Stimulated activated CD8-positive, alpha-beta memory T cell treated with anti-CD3 and anti-CD28 coated beads, Interleukin-4, amount 100 ng/mL, for 48 hours (primary cell): ENCODE data around the gene TDRD7.

Source experiments
- DNase-seq: peaks from one replicate; pipeline ENCODE4 v3.0.0-alpha.2; 2020

The TDRD7 gene

DNA sequence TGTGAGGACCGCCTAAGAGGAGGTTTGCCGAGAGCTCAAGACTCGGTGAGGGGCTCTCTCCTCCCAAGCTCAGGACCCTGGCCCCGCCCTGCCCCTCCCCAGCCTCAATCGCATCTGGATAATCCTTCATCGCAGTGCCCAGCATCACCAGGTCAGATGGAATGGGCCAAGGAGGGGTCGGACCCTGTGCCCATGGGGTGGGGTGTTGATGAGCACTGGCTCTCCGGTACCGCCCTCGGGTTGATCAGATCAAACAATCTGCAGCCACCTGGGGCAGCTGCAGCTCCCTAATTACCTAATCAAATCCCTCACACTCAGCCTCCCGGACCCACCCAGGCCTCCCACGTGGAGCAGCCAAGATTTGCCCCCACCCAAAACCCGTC is 24.4 kb upstream of the TDRD7 start:
- no peak for DNase-seq

GRCh38 chr9:97387936-97388684 is 23.8 kb upstream of the TDRD7 start:
- no peak for DNase-seq

DNA sequence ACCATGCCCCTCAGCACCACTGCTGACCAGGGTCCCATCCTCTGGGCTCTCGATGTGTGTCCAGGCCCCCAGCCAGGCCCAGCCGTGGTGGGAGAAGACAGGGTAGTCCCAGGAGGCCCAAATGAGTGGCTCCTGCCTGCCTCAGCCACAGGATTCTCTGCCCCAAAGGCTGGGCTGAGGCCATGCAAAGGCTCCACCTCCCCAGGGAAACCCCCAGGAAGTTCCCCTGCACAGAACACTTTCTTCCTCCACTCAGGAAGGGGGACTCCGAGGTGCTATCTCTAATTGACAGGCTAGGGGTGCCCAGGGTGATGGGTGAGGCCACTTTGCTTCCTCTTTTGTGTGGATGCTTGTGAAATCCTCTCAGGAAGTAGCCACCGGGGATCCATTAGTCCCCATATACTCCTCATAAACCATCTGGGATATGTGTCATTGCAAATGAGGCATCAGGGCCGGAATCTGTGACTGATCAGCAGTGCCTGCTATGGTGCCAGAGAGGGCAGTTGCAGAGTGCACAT is 23.1 kb upstream of the TDRD7 start:
- DNase-seq, result peak; percentile 59

DNA sequence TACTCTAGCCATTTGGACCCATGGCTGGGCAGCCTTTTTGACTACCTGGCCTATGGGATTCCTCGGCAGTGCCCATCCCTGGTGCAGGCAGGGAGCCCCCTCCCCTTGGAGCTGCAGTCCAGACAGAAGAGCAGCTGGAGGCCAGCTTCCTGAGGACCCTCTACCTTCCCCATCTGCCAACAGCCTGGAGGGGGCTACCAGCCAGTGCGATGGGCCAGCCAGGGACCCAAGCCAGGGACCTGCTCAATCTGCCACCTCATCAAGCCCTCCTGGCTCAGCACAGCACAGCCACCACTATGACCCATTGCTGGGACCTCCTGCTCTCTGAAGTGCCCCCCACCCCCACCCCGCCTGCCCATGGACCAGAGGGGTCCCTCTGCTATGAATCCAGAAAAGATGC is 22.6 kb upstream of the TDRD7 start:
- DNase-seq, result no peak

- DNase-seq, result no peak
Observed at GRCh38 chr9:97390791-97391406, 21.0 kb upstream of the TDRD7 start.

GRCh38 chr9:97394881-97395280 is 17.0 kb upstream of the TDRD7 start:
- DNase-seq, result no peak

DNA sequence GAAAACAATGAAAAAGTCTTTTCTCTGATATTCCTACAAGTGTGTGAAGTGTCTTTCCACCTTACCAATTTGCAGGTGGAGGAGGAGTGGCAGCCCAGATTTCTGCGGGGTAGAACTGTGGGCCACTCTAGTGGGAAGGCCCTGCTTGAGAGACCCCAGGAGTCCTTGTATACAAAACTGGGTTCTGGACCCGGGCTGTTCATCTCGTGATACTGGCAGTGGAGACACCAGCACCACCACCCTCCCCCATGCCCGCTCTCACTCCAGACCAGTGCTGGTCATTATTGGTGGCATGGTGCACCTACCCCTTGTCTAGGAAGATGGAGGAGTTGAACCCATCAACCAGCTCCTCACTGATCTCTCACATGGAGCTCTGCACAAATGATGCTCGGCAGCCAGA is 16.2 kb upstream of the TDRD7 start:
- DNase-seq, result no peak

- no peak for DNase-seq
Observed at GRCh38 chr9:97396256-97396655, 15.6 kb upstream of the TDRD7 start.

DNA sequence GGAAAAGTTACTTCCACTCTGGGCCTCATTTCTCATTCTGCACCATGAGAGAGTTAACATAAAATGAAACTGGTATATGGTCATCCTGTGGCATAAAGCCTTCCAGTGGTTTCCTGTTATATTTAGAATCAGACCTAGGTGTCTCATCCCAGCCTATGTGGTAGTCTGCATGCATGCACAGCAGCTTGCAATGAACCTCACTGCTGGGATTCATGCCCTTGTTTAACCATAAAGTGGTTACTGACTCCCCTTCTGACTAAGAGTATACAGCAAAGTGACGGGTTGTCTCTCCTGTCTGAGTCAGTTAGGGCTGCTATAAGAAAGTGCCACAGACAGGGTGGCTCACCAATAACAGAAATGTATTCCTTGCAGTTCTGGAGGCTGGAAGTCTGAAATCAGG is 14.7 kb upstream of the TDRD7 start:
- peak; percentile 52 for DNase-seq

DNA sequence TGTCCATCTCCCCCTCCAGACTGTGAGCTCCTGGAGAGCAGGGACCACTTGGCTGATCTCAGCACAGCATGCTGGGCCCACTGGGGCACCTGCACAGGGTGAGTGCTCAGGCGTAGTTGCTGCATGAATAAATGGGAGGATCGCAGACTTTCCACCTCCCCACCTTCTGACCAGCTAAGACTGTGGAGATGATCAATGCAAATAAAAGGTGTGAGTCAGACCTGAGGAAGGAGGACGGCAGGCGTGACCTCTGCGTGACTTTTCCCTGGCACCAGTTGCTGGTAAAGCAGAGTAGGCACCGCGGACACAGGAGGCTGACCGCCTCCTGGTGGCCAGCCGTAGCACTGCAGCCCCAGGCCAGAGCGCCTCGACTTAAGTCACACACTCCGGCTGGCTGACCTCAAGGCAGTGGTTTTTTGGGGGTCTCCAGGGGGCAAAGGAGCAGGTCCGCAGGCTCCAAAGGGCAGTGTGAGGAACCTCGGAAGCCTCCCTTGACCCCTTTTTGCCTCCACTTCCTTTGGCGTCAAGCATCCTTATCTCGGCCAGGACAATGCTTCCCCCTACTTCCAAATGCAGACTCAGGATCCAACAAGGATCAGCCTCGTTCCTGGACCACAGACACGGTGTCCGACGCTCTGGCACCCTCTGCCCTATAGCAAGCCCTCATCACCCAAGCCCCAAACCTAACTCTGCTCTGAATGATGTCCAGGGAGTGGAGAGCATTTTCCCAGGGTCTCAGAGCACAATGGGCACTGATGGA is 12.7 kb upstream of the TDRD7 start:
- peak; percentile 85 for DNase-seq

GRCh38 chr9:97403746-97404316 is 8.1 kb upstream of the TDRD7 start:
- DNase-seq, result no peak

DNA sequence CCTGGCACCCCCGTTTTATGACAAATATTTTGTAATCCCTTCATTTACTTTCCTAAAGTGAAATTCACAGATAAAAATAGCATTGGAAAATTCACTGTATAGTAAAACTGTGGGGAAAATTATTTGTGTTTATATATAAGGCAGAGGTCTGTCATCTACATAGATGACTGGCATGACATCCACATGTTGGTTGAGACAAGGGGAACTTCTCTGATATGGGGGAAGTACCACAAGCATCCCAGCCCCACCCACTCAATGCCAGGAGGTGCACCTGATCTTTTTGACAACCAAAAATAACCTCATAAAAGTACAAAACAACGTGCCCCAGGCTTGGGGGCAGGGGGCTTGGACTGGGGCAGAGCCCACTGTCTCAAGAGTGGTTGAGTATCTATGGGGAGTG is 6.3 kb upstream of the TDRD7 start:
- DNase-seq, result no peak

- DNase-seq, result no peak
Observed at GRCh38 chr9:97406620-97407177, 5.2 kb upstream of the TDRD7 start.

GRCh38 chr9:97408562-97408961 is 3.3 kb upstream of the TDRD7 start:
- DNase-seq, result no peak

DNA sequence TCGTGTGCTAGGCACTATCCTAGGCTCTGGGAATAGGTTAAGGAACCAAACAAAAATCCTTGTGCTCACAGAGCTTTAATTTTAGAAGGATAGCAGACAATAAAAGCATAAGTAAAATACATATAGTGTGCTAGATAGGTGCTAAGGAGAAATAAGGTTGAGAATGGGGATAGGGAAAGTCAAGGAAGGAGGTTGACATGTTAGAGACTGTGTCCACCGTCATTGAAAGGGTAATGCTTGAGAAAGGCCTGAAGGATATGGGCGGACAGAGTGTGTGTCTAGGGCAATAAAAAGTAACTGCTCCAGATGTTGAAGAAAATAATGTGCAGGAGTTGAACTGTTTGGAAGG is 482 bp upstream of the TDRD7 start:
- no peak for DNase-seq

GRCh38 chr9:97412626-97413385 is 910 bp downstream of the TDRD7 start:
- peak; percentile 47 for DNase-seq

DNA sequence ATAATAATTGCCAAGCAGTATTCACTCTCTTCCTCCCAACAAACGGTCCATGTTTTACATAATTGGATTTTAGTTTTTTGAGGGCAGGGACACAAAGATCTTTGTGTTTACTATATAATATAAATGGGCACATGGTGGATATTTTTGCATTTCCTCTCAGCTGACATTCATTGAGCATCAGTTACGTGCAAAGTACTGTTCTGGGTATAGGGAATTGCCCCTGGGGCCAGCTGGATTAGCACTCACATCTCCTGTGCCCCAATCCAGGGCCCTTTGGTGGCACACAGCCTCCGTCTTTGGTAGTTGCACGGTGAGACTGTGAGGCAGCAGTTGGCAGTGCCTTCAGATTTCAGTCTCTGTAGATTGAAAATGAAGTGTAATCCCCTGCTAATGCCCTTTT is 1.6 kb downstream of the TDRD7 start:
- no peak for DNase-seq

DNA sequence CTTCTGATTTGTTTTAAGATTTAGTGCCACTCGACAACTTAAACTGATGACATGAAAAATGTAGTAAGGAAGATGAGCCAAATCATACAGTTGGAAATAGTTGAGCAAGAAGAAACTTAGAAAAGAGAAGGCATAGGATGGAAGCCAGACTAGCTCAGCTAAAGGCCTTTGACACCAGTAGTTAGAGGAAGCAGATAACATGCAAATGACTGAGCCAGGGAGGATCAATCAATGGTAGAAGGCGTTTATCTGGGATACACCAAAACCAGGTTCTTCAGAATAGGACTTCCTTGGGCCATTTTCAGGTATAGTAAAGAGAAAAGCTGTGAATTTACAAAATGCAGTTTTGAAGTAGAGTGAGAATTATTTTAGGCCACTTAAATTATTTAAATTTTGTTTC is 3.2 kb downstream of the TDRD7 start:
- no peak for DNase-seq

DNA sequence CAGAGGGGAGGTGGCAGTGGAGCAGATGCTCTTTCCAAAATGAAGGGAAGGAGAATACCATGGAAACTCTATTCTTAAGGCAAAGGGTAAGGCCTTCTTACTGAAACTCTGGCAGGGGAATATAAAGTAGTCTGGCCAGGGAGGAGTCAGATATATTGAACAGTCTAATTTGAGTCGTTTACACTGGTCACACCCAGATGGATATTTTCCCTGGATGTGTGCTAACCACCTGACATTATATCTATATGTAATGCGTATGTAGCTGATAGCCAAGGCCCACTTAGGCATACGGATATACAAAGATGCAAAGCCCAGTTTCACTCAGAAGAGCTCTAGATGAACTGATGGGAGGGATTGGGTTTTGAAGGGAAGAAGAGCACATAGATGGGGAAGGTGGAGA is 7.0 kb downstream of the TDRD7 start:
- DNase-seq, result no peak

GRCh38 chr9:97419309-97419867 is 7.5 kb downstream of the TDRD7 start:
- no peak for DNase-seq

DNA sequence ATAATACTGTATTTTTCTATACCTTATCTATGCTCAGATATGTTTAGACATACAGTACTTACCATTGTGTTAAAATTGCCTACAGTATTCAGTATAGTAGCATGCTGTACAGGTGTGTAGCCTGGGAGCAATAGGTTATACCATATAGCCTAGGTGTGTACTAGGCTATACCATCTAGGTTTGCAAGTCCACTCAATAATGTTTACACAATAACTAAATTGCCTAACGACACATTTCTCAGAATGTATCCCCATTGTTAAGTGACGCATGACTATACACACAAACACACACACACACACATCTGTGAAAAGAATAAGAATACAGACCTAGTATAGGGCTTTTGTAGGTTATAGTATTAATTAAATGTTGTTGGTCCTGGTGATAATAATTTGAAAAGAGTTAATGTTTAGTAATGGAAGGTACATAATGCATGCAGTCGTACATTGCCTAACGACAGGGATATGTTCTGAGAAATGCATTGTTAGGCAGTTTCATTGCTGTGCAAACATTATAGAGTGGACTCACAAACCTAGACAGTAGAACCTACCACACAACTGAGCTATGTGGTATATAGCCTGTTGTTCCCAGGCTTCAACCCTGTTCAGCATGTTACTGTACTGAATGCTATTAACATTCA is 13.6 kb downstream of the TDRD7 start:
- DNase-seq, result no peak

DNA sequence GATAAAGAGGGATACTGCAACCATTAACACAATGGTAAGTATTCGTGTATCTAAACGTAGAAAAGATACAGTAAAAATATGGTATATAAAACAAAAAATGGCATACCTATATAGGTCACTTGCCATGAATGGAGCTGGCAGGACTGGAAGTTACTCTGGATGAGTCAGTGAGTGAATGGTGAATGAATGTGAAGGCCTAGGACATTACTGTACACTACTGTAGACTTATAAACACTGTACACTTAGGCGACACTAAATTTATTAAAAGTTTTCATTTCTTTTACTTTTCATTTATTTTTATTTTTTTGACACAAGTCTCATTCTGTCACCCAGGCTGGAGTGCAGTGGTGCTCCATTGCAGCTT is 14.1 kb downstream of the TDRD7 start:
- no peak for DNase-seq
